ENCODE measurements around the gene AHRR.

DNA sequence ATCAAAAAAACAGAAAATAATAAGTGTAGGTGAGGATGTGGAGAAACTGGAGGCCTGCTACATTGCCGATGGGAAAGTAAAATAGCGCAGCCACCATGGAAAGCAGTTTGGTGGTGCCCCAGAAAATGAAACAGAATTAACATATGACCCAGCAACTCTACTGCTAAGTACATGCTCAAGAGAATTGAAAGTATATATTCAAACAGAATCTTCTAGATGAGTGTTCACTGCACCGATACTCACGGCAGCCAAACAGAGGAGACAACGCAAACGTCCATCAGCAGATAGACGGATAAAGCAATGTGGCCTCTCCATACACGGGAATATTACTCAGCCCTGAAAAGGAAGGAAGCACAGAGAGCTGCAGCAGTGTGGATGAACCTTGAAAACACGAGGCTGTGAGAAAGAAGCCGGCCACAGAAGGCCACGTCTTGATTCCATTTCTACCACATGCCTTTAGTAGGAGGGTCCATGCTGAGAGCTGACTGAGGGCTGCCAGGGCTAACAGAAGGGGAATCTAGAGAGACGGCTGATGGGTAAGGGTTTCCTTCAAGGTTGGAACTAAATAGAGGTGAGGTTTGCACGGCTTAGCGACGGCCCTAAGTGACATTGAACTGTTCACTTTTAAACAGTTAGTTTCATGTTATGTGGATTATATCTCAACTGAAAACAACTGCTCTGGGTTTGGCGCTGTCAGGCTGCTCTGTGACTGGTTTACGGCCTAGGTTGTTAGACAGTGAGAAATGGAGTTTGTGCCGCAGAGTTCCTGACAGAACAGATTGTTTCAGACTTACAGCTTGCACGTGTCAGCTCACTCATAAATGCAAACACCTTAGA lies 29.8 kb downstream of the AHRR start:
- TF ChIP-seq, protein P1, sequence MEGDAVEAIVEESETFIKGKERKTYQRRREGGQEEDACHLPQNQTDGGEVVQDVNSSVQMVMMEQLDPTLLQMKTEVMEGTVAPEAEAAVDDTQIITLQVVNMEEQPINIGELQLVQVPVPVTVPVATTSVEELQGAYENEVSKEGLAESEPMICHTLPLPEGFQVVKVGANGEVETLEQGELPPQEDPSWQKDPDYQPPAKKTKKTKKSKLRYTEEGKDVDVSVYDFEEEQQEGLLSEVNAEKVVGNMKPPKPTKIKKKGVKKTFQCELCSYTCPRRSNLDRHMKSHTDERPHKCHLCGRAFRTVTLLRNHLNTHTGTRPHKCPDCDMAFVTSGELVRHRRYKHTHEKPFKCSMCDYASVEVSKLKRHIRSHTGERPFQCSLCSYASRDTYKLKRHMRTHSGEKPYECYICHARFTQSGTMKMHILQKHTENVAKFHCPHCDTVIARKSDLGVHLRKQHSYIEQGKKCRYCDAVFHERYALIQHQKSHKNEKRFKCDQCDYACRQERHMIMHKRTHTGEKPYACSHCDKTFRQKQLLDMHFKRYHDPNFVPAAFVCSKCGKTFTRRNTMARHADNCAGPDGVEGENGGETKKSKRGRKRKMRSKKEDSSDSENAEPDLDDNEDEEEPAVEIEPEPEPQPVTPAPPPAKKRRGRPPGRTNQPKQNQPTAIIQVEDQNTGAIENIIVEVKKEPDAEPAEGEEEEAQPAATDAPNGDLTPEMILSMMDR (IDR thresholded peaks at IDR 0.05; ENCODE audit: low read length), result no peak
- TF ChIP-seq EZH2 (IDR thresholded peaks at IDR 0.05; ENCODE audit: borderline replicate concordance, low read length), result no peak
